ENCODE data around the gene RAP2B.
A peak's percentile ranks its signal among the peaks of the same experiment; 100 is the strongest.

The RAP2B gene

GRCh38 chr3:153173758-153174516 lies 11.9 kb downstream of the RAP2B start:
- no peak for DNase-seq (ENCODE audit: low read depth in 1 of 2, low spot score in 1 of 2)
- Histone ChIP-seq H3K4me3 (replicated peaks; ENCODE audit: insufficient read depth, low read length) (no peak overlapping the region), H3K27ac (replicated peaks) (no peak overlapping the region), H3K27me3 (ENCODE audit: insufficient read depth, poor library complexity, severe bottlenecking) (no peaks in the 10 kb centered on the region)
- TF ChIP-seq SPI1 (IDR thresholded peaks at IDR 0.05; ENCODE audit: borderline replicate concordance, low read depth) (no peak), GABPA (IDR thresholded peaks at IDR 0.05; ENCODE audit: low read depth) (no peak), POLR2AphosphoS5 (IDR thresholded peaks at IDR 0.05; ENCODE audit: low read depth) (no peak)
- TF ChIP-seq, protein P1, sequence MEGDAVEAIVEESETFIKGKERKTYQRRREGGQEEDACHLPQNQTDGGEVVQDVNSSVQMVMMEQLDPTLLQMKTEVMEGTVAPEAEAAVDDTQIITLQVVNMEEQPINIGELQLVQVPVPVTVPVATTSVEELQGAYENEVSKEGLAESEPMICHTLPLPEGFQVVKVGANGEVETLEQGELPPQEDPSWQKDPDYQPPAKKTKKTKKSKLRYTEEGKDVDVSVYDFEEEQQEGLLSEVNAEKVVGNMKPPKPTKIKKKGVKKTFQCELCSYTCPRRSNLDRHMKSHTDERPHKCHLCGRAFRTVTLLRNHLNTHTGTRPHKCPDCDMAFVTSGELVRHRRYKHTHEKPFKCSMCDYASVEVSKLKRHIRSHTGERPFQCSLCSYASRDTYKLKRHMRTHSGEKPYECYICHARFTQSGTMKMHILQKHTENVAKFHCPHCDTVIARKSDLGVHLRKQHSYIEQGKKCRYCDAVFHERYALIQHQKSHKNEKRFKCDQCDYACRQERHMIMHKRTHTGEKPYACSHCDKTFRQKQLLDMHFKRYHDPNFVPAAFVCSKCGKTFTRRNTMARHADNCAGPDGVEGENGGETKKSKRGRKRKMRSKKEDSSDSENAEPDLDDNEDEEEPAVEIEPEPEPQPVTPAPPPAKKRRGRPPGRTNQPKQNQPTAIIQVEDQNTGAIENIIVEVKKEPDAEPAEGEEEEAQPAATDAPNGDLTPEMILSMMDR (IDR thresholded peaks at IDR 0.05; ENCODE audit: insufficient read depth, low read length), result no peak
- TF ChIP-seq, protein P2, sequence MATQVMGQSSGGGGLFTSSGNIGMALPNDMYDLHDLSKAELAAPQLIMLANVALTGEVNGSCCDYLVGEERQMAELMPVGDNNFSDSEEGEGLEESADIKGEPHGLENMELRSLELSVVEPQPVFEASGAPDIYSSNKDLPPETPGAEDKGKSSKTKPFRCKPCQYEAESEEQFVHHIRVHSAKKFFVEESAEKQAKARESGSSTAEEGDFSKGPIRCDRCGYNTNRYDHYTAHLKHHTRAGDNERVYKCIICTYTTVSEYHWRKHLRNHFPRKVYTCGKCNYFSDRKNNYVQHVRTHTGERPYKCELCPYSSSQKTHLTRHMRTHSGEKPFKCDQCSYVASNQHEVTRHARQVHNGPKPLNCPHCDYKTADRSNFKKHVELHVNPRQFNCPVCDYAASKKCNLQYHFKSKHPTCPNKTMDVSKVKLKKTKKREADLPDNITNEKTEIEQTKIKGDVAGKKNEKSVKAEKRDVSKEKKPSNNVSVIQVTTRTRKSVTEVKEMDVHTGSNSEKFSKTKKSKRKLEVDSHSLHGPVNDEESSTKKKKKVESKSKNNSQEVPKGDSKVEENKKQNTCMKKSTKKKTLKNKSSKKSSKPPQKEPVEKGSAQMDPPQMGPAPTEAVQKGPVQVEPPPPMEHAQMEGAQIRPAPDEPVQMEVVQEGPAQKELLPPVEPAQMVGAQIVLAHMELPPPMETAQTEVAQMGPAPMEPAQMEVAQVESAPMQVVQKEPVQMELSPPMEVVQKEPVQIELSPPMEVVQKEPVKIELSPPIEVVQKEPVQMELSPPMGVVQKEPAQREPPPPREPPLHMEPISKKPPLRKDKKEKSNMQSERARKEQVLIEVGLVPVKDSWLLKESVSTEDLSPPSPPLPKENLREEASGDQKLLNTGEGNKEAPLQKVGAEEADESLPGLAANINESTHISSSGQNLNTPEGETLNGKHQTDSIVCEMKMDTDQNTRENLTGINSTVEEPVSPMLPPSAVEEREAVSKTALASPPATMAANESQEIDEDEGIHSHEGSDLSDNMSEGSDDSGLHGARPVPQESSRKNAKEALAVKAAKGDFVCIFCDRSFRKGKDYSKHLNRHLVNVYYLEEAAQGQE (IDR thresholded peaks at IDR 0.05; ENCODE audit: insufficient replicate concordance, low read depth), result no peak

DNA sequence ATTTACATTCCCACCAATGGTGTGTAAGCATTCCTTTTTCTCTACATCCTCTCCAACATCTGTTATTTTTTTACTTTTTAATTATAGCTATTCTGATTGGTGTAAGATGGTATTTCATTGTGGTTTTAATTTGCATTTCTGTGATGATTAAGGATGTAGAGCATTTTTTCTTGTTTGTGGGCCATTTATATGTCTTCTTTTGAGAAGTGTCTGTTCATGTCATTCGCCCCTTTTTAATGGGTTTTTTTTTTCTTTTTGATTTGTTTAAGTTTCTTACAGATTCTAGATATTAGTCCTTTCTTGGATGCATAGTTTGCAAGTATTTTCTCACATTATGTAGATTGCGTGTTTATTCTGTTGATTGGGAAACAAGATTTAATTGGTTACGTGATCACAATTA lies 14.2 kb downstream of the RAP2B start:
- TF ChIP-seq, protein P1 (IDR thresholded peaks at IDR 0.05; ENCODE audit: insufficient read depth, low read length), result no peak
- TF ChIP-seq GABPA (IDR thresholded peaks at IDR 0.05; ENCODE audit: low read depth) (no peak), POLR2AphosphoS5 (IDR thresholded peaks at IDR 0.05; ENCODE audit: low read depth) (no peak), SPI1 (IDR thresholded peaks at IDR 0.05; ENCODE audit: borderline replicate concordance, low read depth) (no peak)
- TF ChIP-seq, protein P2 (IDR thresholded peaks at IDR 0.05; ENCODE audit: insufficient replicate concordance, low read depth), result no peak
- no peak overlapping the region for H3K4me3 ChIP-seq (replicated peaks; ENCODE audit: insufficient read depth, low read length)
- no peak for DNase-seq (ENCODE audit: low read depth in 1 of 2, low spot score in 1 of 2)
- H3K27me3 ChIP-seq (ENCODE audit: insufficient read depth, poor library complexity, severe bottlenecking), result no peaks in the 10 kb centered on the region
- H3K27ac ChIP-seq (replicated peaks), result no peak overlapping the region

GRCh38 chr3:153180860-153181372 lies 18.9 kb downstream of the RAP2B start:
- Histone ChIP-seq H3K4me3 (replicated peaks; ENCODE audit: insufficient read depth, low read length) (no peak overlapping the region), H3K27me3 (ENCODE audit: insufficient read depth, poor library complexity, severe bottlenecking) (no peaks in the 10 kb centered on the region), H3K27ac (replicated peaks) (no peak overlapping the region)
- TF ChIP-seq POLR2AphosphoS5 (IDR thresholded peaks at IDR 0.05; ENCODE audit: low read depth) (no peak), GABPA (IDR thresholded peaks at IDR 0.05; ENCODE audit: low read depth) (no peak), SPI1 (IDR thresholded peaks at IDR 0.05; ENCODE audit: borderline replicate concordance, low read depth) (no peak)
- TF ChIP-seq, protein P1 (IDR thresholded peaks at IDR 0.05; ENCODE audit: insufficient read depth, low read length), result no peak
- TF ChIP-seq, protein P2 (IDR thresholded peaks at IDR 0.05; ENCODE audit: insufficient replicate concordance, low read depth), result no peak
- peak; percentile 33 to 60 for DNase-seq (ENCODE audit: low read depth in 1 of 2, low spot score in 1 of 2)

All from HL-60 (cell line).